ENCODE results near the gene TRPV2.

TRPV2 gene

GRCh38 chr17:16406742-16407674 lies 8.4 kb upstream of the TRPV2 start:
- peak in 5 of 56 donors; percentile 33 to 70 (median 38) for DNase-seq

- DNase-seq: peak in 32 of 56 donors; percentile 11 to 70 (median 32)
These were observed 7.3 kb upstream of the TRPV2 start for GRCh38 chr17:16407911-16408588.

- no peak for DNase-seq
These were observed 2.0 kb downstream of the TRPV2 start for GRCh38 chr17:16417399-16417798.

GRCh38 chr17:16417896-16418684 lies 2.7 kb downstream of the TRPV2 start:
- DNase-seq: no peak

- no peak for DNase-seq
These were observed 3.3 kb downstream of the TRPV2 start for GRCh38 chr17:16418685-16419068.

DNA sequence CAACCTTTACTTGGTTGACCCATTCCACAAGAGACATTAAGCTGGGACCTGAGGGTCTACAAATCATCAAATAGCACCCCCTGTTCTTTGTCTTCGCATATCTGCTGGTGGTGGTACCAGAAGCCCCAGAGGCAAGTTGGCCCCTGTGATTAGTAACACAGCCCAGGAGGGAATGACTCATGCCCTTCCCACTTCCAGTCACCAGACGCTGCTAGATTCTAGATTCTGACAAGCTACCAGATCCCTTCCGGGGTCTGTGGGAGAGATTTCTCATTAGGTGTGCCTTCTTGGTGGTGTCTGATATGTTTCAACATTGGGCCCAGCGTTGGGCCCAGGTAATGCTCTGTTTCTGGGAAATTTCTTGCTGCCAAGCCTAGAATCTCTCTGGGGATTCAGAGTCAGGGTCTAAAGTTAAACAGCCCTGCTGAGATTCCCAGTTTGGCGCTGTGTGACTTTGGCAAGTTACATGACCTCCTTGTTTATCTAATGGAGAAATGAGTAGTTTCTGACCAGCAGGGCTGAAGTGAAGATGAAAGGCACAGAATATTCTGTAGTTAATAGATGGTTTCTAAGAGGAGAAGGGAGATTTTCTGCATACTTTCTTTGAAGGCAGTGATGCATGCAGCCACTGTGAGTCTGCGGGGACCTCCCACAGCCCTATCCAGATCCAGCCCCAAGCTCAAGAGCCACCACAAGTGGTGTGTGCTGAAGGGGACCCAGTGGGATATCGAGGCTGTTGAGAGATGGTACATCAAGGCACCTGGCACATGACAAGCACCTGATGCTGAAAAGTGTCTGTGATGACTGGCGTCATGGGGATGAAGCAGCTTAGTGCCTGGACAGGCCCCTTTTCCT lies 3.9 kb downstream of the TRPV2 start:
- DNase-seq: peak in 1 of 56 donors; percentile 13

GRCh38 chr17:16419929-16420271 lies 4.5 kb downstream of the TRPV2 start:
- no peak for DNase-seq

DNA sequence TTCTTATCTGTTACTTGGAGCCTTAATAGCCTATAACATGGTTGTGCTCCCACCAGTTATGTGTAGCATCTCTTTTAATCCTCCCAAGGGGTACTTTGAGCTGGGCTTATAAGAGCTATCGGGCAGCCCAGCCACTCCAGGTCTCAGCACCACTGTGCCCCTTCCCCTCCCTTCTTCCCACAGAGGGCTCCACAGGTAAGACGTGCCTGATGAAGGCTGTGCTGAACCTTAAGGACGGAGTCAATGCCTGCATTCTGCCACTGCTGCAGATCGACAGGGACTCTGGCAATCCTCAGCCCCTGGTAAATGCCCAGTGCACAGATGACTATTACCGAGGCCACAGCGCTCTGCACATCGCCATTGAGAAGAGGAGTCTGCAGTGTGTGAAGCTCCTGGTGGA lies 7.0 kb downstream of the TRPV2 start:
- DNase-seq: no peak

GRCh38 chr17:16423226-16423872 lies 8.0 kb downstream of the TRPV2 start:
- no peak for DNase-seq

DNA sequence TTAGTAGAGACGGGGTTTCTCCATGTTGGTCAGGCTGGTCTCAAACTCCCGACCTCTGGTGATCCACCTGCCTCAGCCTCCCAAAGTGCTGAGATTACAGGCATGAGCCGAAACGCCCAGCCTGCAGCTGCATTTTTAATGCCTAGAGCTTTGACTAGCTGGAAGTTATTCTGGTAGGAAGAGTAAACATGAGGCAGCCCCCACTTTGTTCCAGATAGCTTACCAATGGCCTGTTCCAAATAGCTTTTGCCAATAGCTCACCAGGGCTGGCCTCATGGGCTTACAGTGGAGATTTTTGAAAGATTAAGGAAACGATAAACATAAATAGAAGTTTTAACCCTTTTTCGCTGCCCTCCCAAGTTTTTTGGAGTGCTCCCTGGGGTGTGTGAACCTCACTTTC lies 9.8 kb downstream of the TRPV2 start:
- DNase-seq: no peak

GRCh38 chr17:16425698-16426659 lies 10.6 kb downstream of the TRPV2 start:
- no peak for DNase-seq

GRCh38 chr17:16427020-16427419 lies 11.6 kb downstream of the TRPV2 start:
- no peak for DNase-seq

DNA sequence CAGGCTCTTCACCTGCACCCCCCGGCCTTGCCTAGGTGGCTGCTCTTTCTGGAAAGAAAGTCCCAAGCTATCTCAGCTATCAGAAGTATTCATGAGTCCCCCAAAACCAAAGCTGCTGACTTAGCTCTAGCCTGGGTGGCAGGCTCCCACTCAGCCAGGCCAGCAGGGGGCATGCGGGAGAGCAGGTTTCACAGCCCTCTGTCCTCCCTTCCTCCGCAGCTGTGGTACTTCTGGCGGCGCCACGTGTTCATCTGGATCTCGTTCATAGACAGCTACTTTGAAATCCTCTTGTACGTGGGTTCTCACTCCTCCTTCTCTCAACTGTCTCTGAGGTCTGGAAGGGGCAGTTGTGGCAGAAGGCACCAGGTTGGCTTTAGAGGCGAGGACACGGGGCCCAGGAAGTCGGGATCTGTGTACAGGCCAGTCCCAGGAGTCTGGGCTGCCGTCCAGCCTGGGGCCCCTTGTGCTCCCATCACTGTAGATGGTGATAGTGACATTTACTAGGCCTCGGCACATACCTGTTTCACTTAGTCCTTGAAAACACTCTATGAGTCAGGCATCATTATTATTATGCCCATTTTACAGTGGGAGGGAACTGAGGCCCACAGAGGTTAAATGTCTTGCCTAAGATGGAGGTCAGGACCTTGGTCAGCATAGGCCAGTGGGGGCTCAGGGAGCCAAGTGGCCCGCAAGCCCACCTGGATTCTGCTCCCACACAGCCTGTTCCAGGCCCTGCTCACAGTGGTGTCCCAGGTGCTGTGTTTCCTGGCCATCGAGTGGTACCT lies 12.9 kb downstream of the TRPV2 start:
- peak in 28 of 56 donors; percentile 10 to 72 (median 38) for DNase-seq

DNA sequence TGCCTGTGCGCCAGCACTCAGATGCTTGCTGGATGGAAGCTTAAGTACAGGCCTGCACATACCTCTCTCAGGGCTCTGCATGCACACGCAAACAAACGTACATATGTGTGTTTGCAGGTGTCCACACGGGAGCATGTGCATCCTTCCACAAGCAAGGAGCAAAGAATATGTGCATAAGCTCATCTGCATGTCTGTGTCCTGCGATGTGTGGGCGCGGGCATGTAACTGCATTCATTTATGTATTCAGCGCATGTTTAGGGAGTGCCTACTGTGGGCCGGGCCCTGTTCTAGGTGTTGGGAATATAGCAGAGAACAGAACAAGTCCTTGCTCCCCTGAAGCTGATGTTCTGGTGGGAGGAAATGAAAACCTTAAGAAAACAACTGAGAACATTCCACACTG lies 13.7 kb downstream of the TRPV2 start:
- DNase-seq: no peak

DNA sequence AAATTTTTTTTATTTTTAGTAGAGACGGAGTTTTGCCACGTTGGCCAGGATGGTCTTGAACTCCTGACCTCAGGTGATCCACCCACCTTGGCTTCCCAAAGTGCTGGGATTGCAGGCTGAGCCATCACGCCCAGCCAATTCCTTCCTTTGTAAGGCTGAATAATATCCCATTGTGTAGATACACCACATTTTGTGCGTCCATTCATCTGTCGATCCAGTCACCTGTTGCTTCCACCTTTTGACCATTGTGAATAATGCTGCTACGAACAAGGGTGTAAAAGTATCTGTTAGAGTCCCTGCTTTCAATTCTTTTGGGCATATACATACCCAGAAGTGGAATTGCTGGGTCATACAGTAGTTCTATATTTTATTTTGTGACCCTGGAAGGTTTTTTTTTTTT lies 15.3 kb downstream of the TRPV2 start:
- DNase-seq: no peak

DNA sequence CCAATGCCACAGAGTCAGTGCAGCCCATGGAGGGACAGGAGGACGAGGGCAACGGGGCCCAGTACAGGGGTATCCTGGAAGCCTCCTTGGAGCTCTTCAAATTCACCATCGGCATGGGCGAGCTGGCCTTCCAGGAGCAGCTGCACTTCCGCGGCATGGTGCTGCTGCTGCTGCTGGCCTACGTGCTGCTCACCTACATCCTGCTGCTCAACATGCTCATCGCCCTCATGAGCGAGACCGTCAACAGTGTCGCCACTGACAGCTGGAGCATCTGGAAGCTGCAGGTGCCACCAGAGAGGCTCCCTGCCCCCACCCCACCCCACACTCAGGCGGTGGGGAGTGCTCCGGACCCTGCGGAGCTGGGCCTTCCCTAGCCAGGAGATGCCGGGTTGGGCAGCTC lies 16.6 kb downstream of the TRPV2 start:
- no peak for DNase-seq

GRCh38 chr17:16433514-16433913 lies 18.1 kb downstream of the TRPV2 start:
- DNase-seq: no peak

DNA sequence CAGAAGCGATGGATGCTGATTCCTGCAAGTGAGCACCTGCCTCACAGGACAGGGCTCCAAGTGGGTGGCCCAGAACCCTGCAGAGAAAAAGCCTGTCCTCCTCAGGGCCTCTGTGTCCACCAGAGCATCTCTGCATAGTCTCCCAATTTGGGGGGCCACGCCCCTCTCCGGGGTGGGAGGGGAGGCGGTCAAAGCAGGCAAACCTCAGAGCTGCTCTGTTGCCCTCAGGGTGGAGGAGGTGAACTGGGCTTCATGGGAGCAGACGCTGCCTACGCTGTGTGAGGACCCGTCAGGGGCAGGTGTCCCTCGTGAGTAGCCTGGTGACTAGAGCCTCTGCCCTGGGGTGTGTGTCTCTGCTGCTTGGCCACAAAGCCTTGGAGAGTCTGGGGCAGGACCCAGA lies 19.3 kb downstream of the TRPV2 start:
- no peak for DNase-seq

All from amygdala (tissue), 56 donors.